Activated CD4-positive, alpha-beta T cell treated with anti-CD3 and anti-CD28 coated beads, Interleukin-2, amount 50 U/mL, for 24 hours (primary cell): ENCODE results near the gene JOSD2.
"Not testable (repeated sequence)": the region's sequence is repeated elsewhere in the genome, so short reads cannot be mapped to it uniquely, and the experiment has no call there.

Experiments used
- DNase-seq, 2 donors: peaks; one replicate each; pipeline ENCODE4 v3.0.0-alpha.2; 2020; ENCODE audit warnings: low read depth in 1 of 2, low spot score in 1 of 2

Gene JOSD2

DNA sequence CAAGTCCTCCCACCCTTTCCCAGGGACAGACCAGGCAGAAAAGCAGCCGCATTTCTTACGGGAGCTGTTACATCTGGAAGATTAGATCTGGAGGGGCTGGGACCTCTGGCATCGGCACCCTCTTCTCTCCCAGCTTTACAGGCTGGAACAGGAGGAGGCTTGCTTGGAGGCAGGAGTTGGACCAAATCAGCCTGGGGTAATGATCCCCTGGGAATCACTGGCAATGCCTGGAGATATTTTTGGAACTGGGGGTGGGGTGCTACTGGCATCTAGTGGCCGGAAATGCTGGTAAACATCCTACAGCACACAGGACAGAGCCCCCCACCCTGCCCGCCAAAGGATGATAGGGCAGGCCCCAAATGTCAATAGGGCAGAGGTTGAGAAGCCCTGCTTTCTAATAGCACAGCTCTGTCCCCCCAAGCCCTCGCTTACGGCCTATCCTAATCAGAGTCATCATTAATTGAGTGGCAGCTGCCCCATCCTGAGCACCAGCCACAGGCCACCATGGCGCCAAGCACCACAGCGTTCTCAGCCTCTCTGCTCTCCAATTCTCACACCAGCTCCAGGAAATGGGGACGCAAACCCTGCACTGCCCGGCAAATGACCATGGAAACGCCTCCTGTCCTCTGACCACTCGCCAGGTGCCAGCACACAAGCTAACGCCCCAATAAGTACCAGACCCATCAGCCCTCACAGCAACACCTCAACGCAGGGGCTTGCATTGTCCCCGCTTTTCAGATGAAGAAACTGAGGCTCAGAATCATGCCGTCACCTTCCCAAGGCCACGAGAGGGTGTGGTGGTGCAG is 36.6 kb upstream of the JOSD2 start:
- DNase-seq = no peak

DNA sequence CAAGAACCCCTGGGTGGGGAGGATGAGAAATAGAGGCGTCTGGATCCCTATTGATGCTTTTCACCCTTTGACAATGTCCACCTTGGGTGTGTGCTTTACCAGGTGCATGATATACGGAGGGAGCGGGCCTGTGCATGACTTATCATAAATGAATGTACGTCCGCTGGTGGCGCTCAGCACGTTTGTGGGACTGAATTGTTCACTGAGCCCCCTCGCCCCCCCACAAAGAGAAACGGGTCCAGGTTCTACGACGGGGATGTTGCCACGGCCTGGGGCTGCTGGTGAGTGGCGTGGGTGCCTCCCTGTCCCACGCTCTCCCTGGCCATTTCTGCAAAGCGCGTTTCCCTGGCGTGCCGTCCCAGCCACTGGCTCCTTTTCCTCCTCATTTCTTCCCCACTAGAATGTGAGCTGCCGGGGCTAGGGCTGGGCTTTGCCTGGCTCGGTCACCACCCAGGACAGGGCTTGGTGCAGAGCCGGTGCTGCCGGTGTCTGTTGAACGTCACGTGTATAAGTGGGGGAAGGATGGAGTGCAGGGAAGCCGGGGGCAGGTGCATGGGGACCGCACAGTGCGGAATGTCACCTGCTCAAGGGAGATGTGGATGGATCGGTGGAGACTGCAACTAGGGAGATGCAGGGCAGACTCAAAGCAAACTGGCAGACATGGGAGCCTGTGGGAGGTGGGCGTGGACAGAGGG is 35.7 kb upstream of the JOSD2 start:
- no peak for DNase-seq

DNA sequence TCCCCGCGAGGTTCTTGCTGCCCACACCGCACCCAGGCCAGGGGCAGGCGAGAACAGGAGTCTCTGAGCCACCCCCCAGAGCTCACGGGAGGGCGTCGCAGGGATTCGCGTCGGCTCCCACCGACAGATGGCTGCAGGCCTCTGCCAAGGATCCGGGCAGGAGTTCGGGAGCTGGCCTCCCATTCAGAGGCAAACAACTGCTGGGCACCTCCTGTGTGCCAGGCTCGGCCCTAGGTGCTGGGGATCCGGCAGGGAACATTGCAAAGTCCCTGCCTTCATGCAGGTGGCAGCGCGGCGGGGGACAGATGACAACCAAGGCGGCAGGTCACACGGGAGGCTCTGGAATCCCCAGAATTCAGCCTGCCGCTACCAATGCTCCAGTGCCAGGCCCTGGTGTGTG is 32.0 kb upstream of the JOSD2 start:
- DNase-seq = no peak

DNA sequence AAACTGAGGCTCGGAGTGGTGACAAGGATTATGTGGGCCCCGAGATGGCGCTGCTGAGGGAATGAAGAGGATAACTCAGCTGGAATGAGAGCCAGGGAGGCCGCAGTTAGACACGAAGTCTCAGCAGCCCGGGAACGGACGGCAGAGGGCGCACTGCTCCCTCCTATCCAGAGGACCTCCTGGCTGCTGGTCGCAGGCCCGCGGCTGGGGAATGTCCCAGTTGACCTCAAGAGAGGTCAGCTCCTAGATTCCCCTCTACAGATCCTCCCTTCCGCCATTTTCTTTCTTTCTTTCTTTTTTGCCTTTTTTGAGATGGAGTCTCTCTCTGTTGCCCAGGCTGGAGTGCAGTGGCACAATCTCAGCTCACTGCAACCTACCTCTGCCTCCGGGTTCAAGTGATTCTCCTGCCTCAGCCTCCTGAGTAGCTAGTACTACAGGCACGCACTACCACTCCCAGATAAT is 26.8 kb upstream of the JOSD2 start:
- DNase-seq = peak; percentile 33 to 50

DNA sequence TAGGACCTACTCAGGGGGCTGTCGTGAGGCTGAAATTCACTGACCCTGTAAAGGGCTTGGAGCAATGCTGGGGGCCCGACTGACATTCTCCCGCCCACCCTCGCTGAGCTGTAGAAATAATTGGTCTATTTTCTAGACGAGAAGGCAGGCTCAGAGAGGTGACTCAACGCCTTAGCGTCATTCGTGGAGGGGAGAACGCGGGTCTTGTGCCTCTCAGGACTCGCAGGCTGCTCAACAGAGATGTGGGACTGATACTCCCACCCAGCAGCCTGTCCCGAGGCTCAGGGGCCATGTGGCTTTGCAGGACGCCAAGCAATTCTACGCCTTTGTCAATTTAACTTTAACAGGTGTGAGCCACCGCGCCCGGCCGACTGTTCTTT is 26.3 kb upstream of the JOSD2 start:
- no peak for DNase-seq

DNA sequence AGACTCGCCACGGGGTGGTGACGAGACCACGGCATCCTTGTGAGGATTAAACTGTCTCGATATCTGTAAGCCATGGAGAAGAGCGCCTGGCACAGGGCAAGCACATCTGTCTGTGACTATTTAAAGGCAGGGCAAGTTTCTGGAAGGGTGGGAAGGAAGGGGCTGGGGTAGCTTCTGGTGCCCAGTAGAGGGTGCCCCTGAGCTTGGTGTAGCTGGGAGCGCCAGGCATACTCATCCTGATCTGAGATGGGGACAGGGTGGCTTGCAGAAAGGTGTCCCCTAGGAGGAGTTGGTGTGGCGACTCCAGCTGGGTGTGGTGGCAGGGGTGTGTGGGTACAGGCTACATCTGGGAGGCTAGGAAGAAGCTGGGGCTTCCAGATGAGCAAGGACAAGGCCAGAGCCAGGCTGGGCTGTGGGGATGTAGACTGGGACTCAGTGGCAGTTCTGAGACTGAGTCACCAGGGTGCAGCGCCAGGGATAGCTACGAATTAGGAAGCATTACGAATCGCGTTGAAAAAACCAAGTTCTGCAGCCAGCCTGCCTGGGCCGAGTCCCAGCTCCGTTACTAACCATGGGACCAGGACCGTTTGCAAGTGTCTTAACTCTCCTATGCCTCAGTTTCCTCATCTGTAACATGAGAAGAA is 25.8 kb upstream of the JOSD2 start:
- DNase-seq = no peak

DNA sequence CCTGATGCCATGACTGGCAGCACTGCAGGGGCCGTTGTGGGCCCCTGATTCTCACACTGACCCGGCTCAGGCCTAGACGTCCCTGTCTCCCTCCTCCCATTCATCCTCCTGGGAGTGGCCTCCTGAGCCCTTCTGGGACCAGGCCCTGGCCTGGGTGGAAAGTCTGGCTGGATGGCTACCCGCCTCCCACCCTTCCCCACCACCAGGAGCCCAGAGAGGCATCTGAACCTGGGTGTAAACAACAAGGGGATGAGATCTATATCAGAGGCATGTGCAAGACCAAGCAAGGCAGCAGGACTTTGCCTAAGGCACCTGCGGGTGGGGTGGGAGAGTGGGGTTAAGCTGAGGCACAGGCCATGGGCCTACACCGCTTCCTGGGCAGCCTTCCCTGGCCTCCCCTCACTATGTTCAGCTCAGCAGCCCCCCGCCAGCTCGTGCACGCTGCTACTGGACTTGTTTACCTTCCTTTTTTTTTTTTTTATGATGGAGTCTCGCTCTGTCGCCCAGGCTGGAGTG is 24.7 kb upstream of the JOSD2 start:
- DNase-seq = no peak

DNA sequence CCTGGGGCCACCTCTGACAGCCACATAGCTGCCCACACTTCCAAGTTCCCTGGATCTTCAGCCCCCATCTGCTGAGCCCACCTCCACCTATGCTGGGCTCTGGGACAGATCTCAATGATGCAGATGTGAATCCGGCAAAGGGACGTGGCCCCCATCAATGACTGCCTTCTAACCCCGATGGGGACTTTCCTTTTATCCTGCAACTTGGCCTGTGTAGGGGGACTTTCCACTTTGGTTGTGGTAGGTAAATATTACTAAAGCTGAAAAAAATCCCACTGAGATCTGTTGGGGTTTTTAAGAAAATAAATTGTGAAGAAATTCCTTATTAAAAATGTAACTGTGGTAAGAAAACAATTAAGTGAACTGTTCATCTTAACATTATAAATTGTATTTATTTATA is 23.5 kb upstream of the JOSD2 start:
- DNase-seq = no peak

DNA sequence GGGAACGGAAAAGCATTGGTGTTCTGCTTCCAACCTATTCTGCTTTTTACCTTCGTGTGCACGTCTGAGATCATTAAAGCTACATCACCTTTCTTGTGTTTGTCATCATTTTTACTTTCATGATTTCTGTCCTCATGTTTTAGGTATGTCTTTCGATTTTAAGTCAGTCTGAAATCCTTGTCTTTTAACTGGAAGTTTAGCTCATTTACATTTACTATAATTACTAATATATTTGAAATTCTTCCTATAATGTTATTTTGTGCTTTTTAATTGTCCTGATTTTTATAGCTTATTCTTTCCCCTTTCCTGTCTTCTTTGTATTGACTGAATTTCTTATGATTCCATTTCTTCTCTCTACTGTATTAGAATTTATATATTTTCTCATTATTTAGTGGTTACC is 22.0 kb upstream of the JOSD2 start:
- DNase-seq = no peak

DNA sequence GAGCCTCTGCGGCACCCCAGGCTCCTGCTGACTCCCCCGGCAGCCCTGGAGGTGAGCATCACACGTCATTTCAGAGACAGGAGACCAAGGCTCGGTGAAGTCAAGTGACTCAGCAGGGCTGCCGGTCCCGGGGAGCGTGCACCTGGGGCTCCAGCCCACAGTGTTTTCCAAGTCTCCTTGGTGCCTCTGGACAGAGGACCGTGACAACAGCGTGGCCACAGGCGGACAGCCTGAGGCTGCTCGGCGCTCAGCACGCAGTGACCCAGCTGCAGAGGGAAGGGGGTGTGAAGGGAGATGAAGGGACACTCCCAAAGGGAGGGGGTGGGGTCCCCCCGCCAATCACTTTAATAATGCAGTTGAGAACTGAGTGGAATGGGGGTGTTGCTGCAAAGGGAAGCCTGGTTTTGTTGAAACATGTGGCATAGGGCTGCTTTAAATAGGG is 20.2 kb upstream of the JOSD2 start:
- DNase-seq = no peak

DNA sequence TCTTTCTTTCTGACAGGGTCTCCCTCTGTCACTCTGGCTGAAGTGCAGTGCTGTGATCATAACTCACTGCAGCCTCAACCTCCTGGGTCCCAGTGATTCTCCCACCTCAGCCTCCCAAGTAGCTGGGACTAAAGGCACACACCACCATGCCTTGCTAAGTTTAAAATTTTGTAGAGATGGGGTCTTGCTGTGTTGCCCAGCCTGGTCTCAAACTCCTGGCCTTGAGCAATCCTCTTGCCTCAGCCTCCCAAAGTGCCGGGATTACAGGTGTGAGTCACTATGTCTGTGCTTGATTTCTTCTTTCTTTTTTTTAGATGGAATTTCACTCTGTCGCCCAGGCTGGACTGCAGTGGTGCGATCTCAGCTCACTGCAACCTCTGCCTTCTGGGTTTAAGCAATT is 17.1 kb upstream of the JOSD2 start:
- DNase-seq = not testable (repeated sequence)

DNA sequence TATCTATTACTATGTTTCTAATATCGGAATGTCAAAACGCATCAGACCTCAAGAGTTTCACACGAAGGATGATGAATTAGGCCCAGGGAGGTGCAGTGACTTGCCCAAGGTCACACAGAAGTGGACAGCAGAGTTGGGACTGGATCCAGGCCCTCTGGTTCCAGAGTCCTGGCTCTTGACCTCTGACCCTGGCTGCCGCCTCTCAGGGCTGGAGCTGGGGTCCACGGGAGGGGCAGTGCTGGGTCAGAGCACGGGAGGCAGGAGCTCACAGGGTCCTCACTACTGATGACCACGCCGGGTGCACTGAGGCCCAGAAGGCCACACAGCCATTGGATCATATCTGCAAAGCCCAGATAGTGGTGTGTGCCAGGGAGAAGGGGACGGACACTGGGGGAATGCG is 11.9 kb upstream of the JOSD2 start:
- DNase-seq = no peak

DNA sequence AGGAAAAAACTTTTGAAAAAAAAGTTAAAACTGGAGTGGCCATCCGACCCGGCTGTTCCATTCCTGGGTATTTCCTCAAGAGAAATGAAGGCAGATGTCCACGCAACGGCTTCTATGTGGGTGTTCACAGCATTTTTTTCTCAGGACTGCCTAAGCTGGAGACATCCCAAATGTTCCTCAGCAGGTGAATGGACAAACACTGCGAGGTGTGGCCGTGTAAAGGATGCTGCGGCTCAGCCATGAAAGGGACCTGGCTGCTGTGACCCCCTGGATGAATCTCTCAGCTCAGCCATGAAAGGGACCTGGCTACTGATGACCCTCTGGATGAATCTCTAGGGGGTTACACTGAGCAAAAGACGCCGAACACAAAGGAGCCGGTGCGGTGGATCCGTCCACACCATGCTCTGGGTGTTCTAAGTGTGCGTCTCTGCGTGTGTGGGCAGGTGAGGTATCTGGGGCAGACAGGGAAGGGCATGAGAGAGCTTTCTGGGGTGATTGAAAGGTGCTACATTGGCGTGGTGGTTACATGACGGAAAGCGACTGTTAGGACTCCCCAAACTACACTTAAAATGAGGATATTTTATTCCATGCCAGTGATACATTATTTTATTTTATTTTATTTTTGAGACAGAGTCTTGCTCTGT is 10.0 kb upstream of the JOSD2 start:
- no peak for DNase-seq

DNA sequence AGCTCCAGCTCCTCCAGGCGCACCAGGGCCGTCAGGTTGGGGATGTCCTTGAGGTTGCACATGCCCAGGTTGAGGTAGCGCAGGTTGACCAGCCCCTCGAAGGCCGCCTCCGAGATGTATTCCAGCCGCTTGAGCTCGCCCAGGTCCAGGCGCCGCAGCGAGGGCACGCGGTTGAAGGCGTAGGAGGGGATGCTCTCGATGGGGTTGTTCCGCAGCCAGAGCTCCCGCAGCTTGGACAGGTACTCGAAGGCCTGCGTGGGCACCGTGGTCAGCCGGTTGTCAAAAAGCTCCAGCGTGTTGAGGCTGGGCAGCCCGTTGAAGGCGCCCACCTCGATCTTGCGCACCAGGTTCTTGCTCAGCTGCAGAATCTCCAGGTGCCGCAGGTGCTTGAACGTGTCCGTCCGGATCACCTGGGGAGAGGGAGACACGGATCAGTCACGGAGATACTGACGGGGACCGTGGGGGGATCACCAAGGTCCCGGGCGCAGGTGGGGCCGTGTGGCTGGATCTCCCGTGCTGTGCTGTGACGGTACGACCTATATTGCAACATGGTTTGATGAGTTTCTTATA is 8.1 kb upstream of the JOSD2 start:
- DNase-seq = no peak

DNA sequence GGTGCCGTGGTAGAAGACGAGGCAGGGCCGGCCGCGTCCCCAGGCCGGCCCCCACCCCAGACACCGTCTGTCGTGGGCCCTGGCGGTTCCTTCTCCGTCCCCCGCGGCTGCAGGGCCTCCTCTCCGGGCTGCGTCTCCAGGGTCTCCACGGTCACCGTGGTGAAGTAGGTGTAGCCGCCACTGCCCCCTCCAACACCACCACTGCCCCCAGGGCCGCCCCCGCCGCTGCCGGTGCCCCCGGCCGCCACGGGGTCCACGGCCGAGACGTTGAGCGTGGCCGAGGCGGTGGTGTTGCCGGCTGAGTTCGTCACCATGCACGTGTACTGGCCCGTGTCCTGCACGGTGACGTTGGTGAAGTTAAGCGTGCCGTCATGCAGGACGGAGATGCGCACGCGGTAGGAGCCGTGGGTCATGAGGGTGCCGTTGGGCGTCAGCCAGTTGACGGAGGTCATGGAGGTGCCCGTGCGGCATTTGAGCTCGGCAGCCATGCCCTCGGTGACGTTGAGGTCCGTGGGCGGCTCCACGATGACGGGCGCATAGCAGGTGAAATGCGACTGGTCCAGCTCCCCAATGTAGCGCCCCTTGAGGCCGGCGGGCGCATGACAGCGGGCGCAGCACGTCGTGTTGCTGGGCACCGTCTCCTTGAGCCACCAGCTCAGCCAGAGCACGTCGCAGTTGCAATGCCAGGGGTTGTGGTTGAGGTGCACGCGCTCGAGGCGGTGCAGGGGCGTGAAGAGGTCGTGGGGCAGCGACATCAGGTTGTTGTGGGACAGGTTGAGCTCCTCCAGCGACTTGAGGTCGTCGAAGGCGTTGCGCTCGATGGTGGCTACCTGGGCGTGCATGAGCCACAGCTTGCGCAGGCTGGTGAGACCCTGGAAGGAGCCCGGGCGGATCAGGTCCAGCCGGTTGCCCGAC is 7.4 kb upstream of the JOSD2 start:
- no peak for DNase-seq

DNA sequence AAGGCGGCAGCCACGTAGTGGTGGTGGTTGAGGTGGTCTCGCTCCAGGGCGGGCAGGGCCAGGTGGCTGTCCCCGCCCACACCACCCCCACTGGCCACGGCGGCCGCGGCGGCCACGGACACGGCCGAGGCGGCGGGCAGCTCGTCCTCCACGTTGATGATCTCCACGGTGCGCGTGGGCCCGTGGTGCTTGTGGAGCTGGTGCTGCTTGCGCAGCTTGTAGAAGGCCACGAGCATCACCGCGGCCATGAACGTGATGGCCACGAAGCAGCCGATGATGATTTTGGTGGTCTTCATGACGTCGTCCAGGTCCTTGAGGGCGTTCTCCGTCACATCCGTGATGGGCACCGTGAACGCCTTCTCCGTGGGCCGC is 6.7 kb upstream of the JOSD2 start:
- no peak for DNase-seq

DNA sequence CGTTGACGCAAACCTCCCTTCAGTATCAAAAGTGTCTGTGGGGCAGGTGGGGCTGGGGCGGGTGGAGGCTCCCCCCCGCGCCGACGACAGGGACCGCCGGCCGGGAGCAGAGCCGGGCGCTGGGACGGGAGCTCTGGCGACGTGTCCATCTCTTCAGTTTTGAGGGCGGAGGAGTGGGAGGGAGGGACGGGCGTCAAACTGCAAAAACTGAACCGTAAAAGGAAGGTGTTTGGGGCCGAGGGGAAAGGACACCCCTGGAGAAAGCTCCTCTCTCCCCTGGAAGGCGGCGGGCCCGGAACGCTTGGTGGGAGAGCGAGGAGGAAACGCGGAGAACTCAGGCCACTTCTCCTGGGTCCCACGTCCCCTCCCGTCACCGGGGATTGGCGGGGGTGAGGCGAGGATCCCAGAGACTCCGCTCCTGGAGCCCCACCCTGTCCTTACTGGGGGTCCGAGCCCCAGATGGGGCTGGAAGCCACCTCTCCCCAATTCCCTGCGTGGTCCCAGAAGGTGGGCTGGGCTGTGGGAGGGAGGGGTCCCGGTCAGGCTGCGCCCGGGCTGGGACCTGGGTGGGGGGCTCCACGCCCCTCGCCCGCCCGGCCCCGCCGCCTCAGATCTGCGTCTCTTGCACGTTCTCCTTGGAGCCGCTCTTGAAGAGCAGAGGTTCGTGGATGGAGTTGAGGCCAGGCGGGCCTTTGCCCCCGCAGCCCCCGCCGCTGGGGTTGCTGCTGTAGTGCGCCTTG is 6.1 kb upstream of the JOSD2 start:
- DNase-seq = no peak

DNA sequence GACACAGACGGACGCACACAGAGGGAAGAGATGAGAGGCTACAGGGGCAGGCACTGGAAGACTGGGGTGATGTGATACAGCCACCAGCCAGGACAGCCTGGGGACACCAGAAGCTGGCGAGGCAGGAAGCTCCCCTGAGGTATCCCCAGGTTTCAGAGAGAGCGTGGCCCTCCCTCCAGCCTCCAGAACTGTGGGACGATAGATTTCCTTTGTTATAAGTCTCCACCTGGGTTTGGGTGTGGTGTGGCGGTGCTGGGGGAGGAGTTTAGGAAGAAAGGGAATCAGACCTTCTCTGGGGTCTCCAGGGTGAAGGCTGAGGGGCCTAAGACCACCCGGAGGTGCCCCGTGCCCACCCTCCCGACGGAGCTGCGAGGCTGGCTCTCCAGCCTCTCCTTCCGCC is 5.5 kb upstream of the JOSD2 start:
- DNase-seq = no peak

DNA sequence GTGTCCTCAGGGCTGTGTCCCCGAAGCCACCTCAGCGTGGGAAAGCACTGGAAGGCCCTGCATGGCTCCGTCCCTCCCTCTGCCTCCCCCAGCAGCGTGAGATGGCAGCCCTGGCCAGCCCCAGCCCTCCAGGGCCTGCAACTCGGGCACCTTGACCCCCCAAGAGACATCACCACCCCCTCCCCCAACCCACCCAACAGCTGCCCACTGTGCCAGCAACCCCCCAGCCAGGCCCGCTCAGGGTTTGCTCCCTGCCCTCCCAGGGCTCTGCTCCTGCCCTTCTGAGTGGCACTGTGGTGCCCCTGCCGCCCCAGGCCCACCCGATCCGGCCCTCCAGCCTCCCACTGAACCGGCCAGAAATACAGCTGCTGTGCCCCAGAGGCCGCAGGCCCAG is 4.2 kb upstream of the JOSD2 start:
- DNase-seq = no peak
